ENCODE results near the gene PFKP. TPM values are rescaled to one million over a fixed set of nuclear protein-coding genes. Genes with fewer than 3 reads are reported as not detected.
"Not testable (repeated sequence)": the region's sequence is repeated elsewhere in the genome, so short reads cannot be mapped to it uniquely, and the experiment has no call there.

PFKP gene
- total RNA-seq, 4 donors from 2014 or later, result 54.9 to 79.3 (median 65.5) TPM

DNA sequence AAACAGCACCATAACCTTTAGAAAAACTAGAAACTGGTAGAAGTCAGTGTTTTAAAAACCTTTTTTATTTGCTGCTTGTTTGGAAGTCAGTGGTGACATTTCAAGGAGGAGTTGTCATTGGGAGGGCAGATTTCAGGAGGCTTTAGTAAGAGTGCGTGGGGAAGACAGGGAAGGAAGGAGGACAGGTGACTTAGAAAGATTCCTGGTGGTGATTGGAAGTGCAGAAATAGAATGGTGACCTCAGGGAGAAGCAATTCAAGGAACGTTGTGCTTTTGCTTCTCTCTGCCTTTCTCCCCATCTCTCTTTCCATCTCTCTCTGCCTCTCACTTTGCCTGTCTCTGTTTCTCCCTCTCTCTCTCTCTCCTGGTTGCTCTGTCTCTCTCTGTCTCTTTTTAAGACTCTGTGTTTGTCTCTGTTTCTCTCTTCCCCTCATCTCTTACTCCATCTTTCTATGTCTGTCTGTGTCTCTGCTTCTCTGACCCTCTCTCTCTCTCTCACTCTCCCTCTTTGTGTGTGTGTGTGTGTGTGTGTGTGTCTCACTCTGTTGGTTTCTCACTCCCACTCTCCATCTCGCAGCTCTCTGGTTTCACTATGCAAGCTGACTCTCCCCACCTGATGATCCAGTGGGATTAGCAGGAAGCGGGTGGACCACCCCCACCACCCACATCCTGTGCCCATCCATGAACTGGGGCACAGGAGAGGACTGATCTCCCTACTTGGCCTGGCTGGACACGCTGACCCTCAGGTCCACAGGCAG is 10.9 kb upstream of the PFKP start:
- intact Hi-C loops (cut with DNase I; ENCODE audit: low total_unique reads), result no loop called here
- WGBS, 2 donors, result 71 to 74% methylated on average over 5 of the region's 5 CpGs
- no peak overlapping the region for H3K4me3 ChIP-seq (ENCODE audit: low read depth, poor library complexity, severe bottlenecking)
- no peak for TF ChIP-seq POLR2A (IDR thresholded peaks at IDR 0.05)
- TF ChIP-seq, protein P1, sequence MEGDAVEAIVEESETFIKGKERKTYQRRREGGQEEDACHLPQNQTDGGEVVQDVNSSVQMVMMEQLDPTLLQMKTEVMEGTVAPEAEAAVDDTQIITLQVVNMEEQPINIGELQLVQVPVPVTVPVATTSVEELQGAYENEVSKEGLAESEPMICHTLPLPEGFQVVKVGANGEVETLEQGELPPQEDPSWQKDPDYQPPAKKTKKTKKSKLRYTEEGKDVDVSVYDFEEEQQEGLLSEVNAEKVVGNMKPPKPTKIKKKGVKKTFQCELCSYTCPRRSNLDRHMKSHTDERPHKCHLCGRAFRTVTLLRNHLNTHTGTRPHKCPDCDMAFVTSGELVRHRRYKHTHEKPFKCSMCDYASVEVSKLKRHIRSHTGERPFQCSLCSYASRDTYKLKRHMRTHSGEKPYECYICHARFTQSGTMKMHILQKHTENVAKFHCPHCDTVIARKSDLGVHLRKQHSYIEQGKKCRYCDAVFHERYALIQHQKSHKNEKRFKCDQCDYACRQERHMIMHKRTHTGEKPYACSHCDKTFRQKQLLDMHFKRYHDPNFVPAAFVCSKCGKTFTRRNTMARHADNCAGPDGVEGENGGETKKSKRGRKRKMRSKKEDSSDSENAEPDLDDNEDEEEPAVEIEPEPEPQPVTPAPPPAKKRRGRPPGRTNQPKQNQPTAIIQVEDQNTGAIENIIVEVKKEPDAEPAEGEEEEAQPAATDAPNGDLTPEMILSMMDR (IDR thresholded peaks at IDR 0.05), result no peak
- DNase-seq (ENCODE audit: low spot score in 2 of 2), result no peak

DNA sequence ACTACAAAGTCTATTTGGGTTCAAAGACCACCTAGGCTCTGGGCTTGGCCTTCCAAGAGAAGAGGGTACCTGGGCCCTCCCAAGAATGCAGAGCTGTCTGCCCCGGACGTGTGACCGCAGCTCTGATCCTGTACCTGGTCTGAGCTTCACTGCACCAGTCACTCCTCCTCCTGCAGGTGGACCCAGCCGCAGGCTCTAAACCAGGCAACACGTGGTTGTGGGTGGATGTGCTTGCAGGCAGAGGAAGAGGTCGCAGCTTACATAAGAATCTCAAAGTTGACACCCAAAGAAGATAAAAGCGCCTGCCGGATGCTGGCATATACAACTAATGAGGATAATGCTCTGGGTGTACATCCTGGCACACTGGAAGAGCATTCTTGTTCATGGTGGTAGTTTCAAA is 9.4 kb upstream of the PFKP start:
- no peak for TF ChIP-seq POLR2A (IDR thresholded peaks at IDR 0.05)
- TF ChIP-seq, protein P1 (IDR thresholded peaks at IDR 0.05), result no peak
- 73 to 78% methylated on average over 6 to 8 of the region's 8 CpGs for WGBS, 2 donors
- DNase-seq (ENCODE audit: low spot score in 2 of 2), result no peak
- intact Hi-C loops (cut with DNase I; ENCODE audit: low total_unique reads), result no loop called here
- H3K4me3 ChIP-seq (ENCODE audit: low read depth, poor library complexity, severe bottlenecking), result no peak overlapping the region

DNA sequence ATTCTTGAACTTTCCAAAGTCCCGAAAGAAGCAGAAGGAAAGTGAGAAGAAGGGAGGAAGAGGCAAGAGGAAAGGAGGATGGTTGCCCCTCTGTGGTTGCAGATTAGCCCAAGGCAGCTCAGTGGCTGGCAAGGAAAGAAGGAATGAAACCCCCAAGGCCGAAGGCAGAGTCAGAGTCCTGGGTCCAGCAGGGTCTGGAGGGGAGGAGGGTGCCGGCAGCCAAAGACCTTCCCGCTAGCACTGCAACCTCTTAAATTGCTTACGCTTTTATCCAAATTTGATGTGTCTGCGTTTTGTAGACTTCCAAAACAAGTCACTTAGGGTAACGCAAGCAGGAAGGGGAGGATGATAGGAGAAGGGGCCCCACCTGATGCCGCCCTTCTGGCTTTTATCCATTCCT is 7.4 kb upstream of the PFKP start:
- DNase-seq (ENCODE audit: low spot score in 2 of 2), result no peak
- H3K4me3 ChIP-seq (ENCODE audit: low read depth, poor library complexity, severe bottlenecking), result no peak overlapping the region
- 59 to 70% methylated on average over 7 to 8 of the region's 8 CpGs for WGBS, 2 donors
- intact Hi-C loops (cut with DNase I; ENCODE audit: low total_unique reads), result no loop called here
- no peak for TF ChIP-seq POLR2A (IDR thresholded peaks at IDR 0.05)
- TF ChIP-seq, protein P1 (IDR thresholded peaks at IDR 0.05), result no peak

DNA sequence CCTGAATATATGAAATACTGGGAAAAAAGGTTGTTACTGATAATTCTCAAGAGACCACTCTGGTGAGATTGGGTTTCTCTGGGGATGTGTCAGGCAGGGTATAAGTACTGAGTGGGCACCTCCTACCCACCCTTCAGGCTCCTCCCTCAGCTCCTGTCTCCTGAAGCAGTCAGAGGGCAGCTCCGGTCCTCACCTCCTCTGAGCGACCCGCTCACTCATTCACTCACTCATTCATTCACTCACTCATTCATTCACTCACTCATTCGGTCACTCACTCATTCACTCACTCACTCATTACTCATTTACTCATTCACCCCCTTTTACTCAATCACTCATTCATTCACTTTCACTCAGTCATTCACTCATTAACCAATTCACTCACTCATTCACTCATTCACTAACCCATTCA is 6.9 kb upstream of the PFKP start:
- no peak overlapping the region for H3K4me3 ChIP-seq (ENCODE audit: low read depth, poor library complexity, severe bottlenecking)
- TF ChIP-seq POLR2A (IDR thresholded peaks at IDR 0.05), result no peak
- TF ChIP-seq, protein P1 (IDR thresholded peaks at IDR 0.05), result no peak
- intact Hi-C loops (cut with DNase I; ENCODE audit: low total_unique reads), result no loop called here
- DNase-seq (ENCODE audit: low spot score in 2 of 2), result no peak
- WGBS, 2 donors, result 78 to 84% methylated on average over 4 of the region's 4 CpGs

DNA sequence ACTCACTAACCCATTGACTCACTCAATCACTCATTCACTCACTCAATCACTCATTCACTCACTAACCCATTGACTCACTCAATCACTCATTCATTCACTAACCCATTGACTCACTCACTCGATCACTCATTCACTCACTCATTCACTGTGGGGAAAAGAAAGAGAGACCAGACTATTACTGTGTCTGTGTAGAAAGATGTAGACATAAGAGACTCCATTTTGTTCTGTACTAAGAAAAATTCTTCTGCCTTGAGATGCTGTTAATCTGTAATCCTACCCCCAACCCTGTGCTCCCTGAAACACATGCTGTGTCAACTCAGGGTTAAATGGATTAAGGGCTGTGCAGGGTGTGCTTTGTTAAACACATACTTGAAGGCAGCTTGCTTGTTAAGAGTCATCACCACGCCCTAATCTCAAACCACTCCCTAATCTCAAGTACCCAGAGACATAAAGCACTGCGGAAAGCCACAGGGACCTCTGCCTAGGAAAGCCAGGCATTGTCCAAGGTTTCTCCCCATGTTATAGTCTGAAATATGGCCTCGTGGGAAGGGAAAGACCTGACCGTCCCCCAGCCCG is 5.9 kb upstream of the PFKP start:
- DNase-seq (ENCODE audit: low spot score in 2 of 2); H3K4me3 ChIP-seq (ENCODE audit: low read depth, poor library complexity, severe bottlenecking); intact Hi-C loops (cut with DNase I; ENCODE audit: low total_unique reads): not testable (repeated sequence)
- 27 to 48% methylated on average over 3 to 4 of the region's 6 CpGs for WGBS, 2 donors

DNA sequence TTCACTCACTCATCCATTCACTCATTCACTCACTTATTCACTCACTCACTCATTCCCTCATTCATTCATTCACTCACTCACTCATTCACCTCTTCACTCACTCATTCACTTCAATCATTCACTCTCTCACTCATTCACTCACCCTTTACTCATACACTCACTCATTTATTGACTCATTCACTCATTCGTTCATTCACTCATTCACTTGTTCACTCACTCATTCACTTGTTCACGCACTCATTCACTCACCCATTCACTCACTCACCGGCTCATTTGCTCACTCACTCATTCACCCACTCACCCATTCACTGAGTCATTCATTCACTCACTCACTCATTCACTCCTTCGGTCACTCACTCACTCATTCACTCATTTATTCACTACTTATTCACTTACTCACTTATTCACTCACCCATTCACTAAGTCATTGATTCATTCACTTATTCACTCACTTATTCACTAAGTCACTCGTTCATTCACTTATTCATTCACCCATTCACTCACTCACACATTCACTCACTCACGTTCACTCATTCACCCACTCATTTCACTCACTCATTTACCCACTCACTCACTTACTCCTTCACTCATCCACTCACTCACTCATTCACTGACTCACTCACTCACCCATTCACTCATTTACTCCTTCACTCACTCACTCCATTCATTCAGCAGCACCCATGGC is 4.7 kb upstream of the PFKP start:
- DNase-seq (ENCODE audit: low spot score in 2 of 2), result no peak
- TF ChIP-seq POLR2A (IDR thresholded peaks at IDR 0.05), result no peak
- TF ChIP-seq, protein P1 (IDR thresholded peaks at IDR 0.05), result no peak
- 57 to 59% methylated on average over 5 of the region's 6 CpGs for WGBS, 2 donors
- intact Hi-C loops (cut with DNase I; ENCODE audit: low total_unique reads), result no loop called here
- H3K4me3 ChIP-seq (ENCODE audit: low read depth, poor library complexity, severe bottlenecking), result no peak overlapping the region

All from lower leg skin (tissue), 4 donors.